DMS53 (cell line): ENCODE results near the gene ACTN2.

Experiments
- DNase-seq: peaks from one replicate; lab custom pipeline; 2025; lab: John Stamatoyannopoulos, UW

The ACTN2 gene

GRCh38 chr1:236774926-236775325, 88.6 kb downstream of the ACTN2 start:
- DNase-seq, result peak; percentile 57

- no peak for DNase-seq
These were observed 93.0 kb downstream of the ACTN2 start for GRCh38 chr1:236779312-236779711.

- no peak for DNase-seq
These were observed 99.2 kb downstream of the ACTN2 start for GRCh38 chr1:236785477-236785876.

GRCh38 chr1:236786453-236786852, 100.2 kb downstream of the ACTN2 start:
- no peak for DNase-seq

GRCh38 chr1:236794585-236795034, 108.3 kb downstream of the ACTN2 start:
- peak; percentile 49 for DNase-seq

- peak; percentile 99 for DNase-seq
These were observed 108.9 kb downstream of the ACTN2 start, which contains the start of gene MTR for GRCh38 chr1:236795035-236795756. MTR (plus strand) TSS chr1:236795292; CDS start chr1:236795704, 412 bp downstream.

GRCh38 chr1:236795757-236796667, 109.7 kb downstream of the ACTN2 start:
- peak; percentile 69 for DNase-seq

- no peak for DNase-seq
These were observed 112.7 kb downstream of the ACTN2 start for GRCh38 chr1:236799001-236799400.

- no peak for DNase-seq
These were observed 113.8 kb downstream of the ACTN2 start for GRCh38 chr1:236800002-236800620.

- DNase-seq, result no peak
These were observed 114.3 kb downstream of the ACTN2 start for GRCh38 chr1:236800623-236801022.

- no peak for DNase-seq
These were observed 116.0 kb downstream of the ACTN2 start for GRCh38 chr1:236802264-236802663.

- DNase-seq, result no peak
These were observed 120.3 kb downstream of the ACTN2 start for GRCh38 chr1:236806634-236807033.

- DNase-seq, result no peak
These were observed 121.7 kb downstream of the ACTN2 start for GRCh38 chr1:236808005-236808404.

- DNase-seq, result no peak
These were observed 122.3 kb downstream of the ACTN2 start for GRCh38 chr1:236808564-236809130.

- DNase-seq, result no peak
These were observed 122.8 kb downstream of the ACTN2 start for GRCh38 chr1:236809148-236809547.

GRCh38 chr1:236810018-236810417, 123.7 kb downstream of the ACTN2 start:
- DNase-seq, result no peak

GRCh38 chr1:236812334-236813030, 126.2 kb downstream of the ACTN2 start:
- DNase-seq, result no peak
